Inflammatory macrophage treated with lipopolysaccharide for 1 hour (primary cell): ENCODE data around the gene CCL4.
"Not testable (repeated sequence)": the region's sequence is repeated elsewhere in the genome, so short reads cannot be mapped to it uniquely, and the experiment has no call there.

Experiments used
- DNase-seq, 2 donors: peaks; one replicate each; pipeline ENCODE4 v3.0.0-alpha.2; 2020 to 2022

CCL4 gene

GRCh38 chr17:36118477-36119353 is 15.1 kb downstream of the CCL4 start:
- DNase-seq = no peak

- no peak for DNase-seq
Observed at GRCh38 chr17:36120221-36120620, 16.6 kb downstream of the CCL4 start.

DNA sequence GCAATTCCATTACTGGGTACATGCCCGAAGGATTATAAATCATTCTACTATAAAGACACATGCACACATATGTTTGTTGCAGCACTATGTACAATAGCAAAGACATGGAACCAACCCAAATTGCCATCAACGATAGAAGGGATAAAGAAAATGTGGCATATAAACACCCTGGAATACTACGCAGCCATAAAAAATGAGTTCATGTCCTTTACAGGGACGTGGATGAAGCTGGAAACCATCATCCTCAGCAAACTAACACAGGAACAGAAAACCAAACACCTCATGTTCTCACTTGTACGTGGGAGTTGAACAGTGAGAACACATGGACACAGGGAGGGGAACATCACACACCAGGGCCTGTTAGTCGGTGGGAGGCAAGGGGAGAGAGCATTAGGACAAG is 17.5 kb downstream of the CCL4 start:
- DNase-seq = not testable (repeated sequence)

DNA sequence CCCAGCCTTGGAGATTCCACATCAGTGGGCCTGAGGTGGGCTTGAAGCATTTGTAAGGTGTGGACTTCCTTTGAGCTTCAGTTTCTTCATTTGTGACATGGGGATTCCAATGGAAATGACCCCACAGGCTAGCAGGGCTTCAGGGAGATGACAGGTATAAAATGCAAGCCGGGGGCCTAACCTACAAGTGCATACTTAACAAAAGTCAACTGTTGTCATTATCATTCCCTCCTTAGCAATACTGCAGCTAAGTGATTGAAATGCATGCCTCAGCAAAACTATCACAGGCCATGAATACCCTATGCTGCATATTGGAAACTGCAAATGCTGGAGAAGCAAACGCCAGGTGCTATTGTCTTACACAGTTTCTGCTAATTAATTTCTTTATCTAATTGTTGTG is 19.8 kb downstream of the CCL4 start:
- no peak for DNase-seq

- no peak for DNase-seq
Observed at GRCh38 chr17:36124879-36125824, 21.5 kb downstream of the CCL4 start.

DNA sequence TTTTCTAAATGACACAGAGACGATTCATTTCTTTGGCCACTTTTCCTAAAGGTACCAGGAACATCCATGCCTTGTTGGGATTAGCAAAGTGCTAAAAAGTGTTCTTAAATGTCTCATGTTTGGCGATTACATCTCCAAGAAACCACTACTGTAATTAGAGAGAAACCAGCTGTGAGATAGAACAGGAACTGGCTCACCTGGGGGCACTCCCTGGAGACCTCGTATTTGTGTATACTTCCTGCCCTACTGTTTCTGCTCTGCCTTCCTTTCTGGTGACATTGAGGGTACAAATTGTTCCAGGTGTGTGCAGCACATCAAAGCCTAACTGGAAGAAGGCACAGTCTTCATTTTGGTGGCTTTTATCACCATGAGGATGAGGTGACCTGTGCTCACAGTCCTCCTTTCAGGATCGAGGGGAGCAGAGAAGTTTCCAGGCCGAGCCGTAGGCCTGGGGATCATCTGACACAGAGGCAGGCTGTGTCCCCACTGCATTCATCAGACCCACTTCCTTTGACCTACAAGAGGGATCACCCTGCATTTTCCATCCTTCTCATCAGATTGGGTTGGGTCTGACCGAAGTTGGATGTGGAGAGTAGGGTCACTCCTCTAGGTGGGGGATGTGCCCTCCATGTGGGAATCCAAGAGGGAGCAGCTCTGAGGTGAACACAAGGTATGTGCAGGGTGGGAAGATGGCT is 23.7 kb downstream of the CCL4 start:
- no peak for DNase-seq

DNA sequence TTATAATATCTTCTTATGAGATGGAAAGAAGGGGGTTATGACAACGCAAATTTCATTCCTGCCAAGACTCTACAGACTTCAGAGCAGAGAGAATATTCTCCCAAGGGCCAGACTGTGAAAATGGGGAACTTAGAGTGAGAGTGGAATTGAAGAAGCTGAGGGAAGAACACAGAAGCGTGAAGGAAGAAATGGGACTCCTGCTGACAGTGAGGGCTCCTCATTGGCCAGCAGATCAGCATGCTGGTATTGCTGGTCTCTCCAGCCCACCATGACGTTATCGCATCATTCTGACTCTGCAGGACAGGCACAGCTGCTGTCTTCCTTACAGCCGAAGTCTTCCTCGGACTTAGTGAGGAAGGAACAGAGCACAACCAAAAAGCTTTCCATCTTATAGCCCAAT is 24.3 kb downstream of the CCL4 start:
- peak in 1 of 2 donors; percentile 44 for DNase-seq

- no peak for DNase-seq
Observed at GRCh38 chr17:36128411-36128978, 24.9 kb downstream of the CCL4 start.

GRCh38 chr17:36129616-36130015 is 26.0 kb downstream of the CCL4 start:
- no peak for DNase-seq

GRCh38 chr17:36130346-36130745 is 26.7 kb downstream of the CCL4 start:
- DNase-seq = peak; percentile 59 to 71

- DNase-seq = peak; percentile 89 to 92
Observed at GRCh38 chr17:36131421-36131820, 27.8 kb downstream of the CCL4 start.

GRCh38 chr17:36131931-36132330 is 28.3 kb downstream of the CCL4 start:
- no peak for DNase-seq

GRCh38 chr17:36132421-36132831 is 28.8 kb downstream of the CCL4 start:
- DNase-seq = peak; percentile 79 to 86

DNA sequence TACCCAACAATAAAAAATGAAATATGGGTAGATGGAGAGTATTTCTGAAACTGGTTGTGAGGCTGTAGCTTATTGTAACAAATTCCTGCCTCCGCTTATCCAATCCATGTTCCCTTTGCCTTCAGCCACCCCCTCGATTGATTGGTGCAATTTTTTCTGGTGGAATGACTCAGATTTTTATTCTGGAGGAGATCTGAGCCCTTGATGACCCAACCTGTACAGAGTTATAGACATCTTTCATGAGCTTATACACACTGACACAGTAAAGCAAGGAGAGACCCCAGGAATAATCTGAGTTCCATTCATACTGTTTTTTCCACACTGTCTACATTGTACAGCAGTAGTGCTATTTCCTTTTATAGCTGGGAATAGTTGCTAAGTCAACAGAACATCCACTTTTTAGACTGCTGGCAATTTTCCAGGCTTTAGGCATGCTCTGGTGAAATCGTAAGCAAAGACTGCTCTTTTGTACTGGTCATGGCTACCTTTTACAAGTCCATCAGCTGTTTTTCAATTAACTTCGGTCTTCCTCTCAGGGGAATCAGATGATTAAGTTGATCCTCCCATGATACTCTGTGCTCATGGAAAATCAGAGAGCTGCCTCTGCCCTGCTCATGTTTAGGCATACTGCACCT is 30.1 kb downstream of the CCL4 start:
- DNase-seq = peak; percentile 66 to 83

- peak in 1 of 2 donors; percentile 38 for DNase-seq
Observed at GRCh38 chr17:36135465-36135864, 31.8 kb downstream of the CCL4 start.

GRCh38 chr17:36136036-36136435 is 32.4 kb downstream of the CCL4 start:
- DNase-seq = no peak

- DNase-seq = no peak
Observed at GRCh38 chr17:36136439-36136838, 32.8 kb downstream of the CCL4 start.

DNA sequence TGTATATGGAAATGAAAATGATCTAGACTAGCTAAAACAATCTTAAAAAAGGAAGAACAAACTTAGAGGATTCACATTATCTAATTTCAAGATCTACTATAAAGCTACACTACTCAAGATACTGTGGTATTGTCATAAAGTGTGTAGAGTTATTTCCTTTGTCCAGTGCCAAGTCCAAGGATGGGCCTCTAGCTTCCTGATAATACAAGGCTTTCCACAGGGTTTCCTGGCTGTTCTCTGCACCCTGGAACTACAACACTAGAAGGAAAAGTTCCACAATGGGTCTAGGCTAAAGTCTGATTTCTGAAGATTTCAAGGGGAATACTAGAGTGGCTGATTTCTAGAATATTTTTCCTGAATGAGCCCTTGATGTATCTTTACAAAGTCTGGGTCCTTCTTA is 38.6 kb downstream of the CCL4 start:
- no peak for DNase-seq

GRCh38 chr17:36142806-36143205 is 39.2 kb downstream of the CCL4 start:
- no peak for DNase-seq

DNA sequence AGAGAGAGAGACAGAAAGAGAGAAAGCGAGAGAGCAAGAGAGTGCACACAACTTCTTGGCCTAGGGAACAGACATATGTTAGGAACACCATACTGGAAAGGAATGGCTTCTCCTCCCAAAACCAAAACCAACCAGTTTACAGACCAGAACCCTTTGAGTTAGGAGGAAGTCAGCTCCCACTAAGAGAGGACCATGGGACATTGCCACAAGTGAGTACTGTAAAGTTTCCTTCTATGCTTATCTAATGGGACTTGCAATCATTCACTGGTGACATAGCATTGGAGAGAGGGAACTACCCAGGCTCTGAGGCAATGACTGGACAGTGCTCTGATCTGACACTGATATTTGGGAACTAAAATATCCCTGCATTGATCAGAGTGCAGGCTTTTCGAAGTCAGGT is 40.4 kb downstream of the CCL4 start:
- DNase-seq = peak; percentile 87 to 94

- DNase-seq = no peak
Observed at GRCh38 chr17:36144981-36145729, 41.5 kb downstream of the CCL4 start.
